Measurements from ENCODE around the gene FHIT. TPM values are rescaled to one million over a fixed set of nuclear protein-coding genes. Genes with fewer than 3 reads are reported as not detected.

The FHIT gene
- total and polyA plus RNA-seq, 2 experiments from 2014 or later = 9.7 to 16.2 TPM

DNA sequence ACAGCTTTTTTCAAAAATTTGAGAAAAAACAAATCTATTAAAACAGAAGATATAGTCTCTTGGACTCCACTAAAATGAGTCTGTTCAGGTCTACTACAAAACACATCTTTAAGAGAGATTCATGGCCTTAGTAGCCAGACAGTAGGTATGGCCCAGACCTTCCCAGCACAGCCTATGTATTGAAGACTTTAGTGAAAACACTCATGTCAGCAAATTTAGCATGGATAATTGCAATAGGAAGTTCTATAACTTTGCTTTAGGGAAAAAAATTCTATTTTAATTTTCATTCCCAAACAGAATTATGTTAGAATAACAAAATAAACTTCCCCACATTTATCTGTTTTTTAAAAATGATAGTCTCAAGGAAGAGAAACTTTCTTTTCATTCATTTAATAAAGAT is 976.6 kb downstream of the FHIT start:
- no peaks in the 10 kb centered on the region for H3K79me2 ChIP-seq

DNA sequence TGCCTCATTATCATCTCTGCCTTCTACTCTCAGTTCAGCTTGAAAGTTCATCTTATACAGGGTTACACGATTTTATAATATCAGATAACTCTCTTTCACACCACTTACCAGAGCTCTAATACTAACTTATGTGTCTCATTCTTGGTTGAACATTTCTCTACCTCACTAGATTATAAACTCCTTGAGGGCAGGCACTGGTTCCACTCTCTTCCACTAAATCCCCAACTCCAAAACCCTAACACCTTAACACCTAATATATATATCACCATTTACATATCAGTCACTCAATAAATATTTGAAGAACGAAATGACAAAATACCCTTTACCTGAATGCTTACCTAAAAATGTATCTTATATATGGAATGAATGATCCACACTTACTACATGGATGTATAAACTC is 977.2 kb downstream of the FHIT start:
- Histone ChIP-seq H3K9me3 (ENCODE audit: low read depth) (no peaks in the 10 kb centered on the region), H3K4me3 (no peak overlapping the region), H4K20me1 (ENCODE audit: insufficient read depth, poor library complexity, severe bottlenecking) (no peaks in the 10 kb centered on the region), H2AFZ (no peak overlapping the region), H3K9me2 (replicated peaks; ENCODE audit: insufficient read depth) (no peaks in the 10 kb centered on the region), H3K36me3 (replicated peaks; ENCODE audit: insufficient read depth, low read depth) (no peaks in the 10 kb centered on the region), H3K4me2 (no peak overlapping the region), H3K27ac (no peak overlapping the region), H3K79me2 (no peaks in the 10 kb centered on the region), H3K4me1 (ENCODE audit: insufficient read depth) (no peaks in the 10 kb centered on the region), H3K27me3 (no peaks in the 10 kb centered on the region)
- 88% methylated on average over 2 of the region's 2 CpGs for WGBS (ENCODE audit: low lambda C conversion rate, missing lambda C conversion rate)
- TF ChIP-seq EZH2 (IDR thresholded peaks at IDR 0.05; ENCODE audit: borderline replicate concordance) (no peak), EZH2phosphoT487 (IDR thresholded peaks at IDR 0.05; ENCODE audit: low read depth, severe bottlenecking, unreplicated experiment) (no peak)
- DNase-seq (ENCODE audit: low spot score) = no peak

More for the DNA sequence above, 976.6 kb downstream of the FHIT start:
- Histone ChIP-seq H3K27me3 (no peaks in the 10 kb centered on the region), H3K4me2 (no peak overlapping the region), H3K9me2 (replicated peaks; ENCODE audit: insufficient read depth) (no peaks in the 10 kb centered on the region), H3K36me3 (replicated peaks; ENCODE audit: insufficient read depth, low read depth) (no peaks in the 10 kb centered on the region), H4K20me1 (ENCODE audit: insufficient read depth, poor library complexity, severe bottlenecking) (no peaks in the 10 kb centered on the region), H3K4me1 (ENCODE audit: insufficient read depth) (no peaks in the 10 kb centered on the region), H3K9me3 (ENCODE audit: low read depth) (no peaks in the 10 kb centered on the region), H2AFZ (no peak overlapping the region), H3K4me3 (no peak overlapping the region), H3K27ac (no peak overlapping the region)
- no peak for DNase-seq (ENCODE audit: low spot score)
- TF ChIP-seq EZH2phosphoT487 (IDR thresholded peaks at IDR 0.05; ENCODE audit: low read depth, severe bottlenecking, unreplicated experiment) (no peak), EZH2 (IDR thresholded peaks at IDR 0.05; ENCODE audit: borderline replicate concordance) (no peak)
- TF ChIP-seq, protein P1, sequence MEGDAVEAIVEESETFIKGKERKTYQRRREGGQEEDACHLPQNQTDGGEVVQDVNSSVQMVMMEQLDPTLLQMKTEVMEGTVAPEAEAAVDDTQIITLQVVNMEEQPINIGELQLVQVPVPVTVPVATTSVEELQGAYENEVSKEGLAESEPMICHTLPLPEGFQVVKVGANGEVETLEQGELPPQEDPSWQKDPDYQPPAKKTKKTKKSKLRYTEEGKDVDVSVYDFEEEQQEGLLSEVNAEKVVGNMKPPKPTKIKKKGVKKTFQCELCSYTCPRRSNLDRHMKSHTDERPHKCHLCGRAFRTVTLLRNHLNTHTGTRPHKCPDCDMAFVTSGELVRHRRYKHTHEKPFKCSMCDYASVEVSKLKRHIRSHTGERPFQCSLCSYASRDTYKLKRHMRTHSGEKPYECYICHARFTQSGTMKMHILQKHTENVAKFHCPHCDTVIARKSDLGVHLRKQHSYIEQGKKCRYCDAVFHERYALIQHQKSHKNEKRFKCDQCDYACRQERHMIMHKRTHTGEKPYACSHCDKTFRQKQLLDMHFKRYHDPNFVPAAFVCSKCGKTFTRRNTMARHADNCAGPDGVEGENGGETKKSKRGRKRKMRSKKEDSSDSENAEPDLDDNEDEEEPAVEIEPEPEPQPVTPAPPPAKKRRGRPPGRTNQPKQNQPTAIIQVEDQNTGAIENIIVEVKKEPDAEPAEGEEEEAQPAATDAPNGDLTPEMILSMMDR (IDR thresholded peaks at IDR 0.05; ENCODE audit: poor library complexity) = no peak

DNA sequence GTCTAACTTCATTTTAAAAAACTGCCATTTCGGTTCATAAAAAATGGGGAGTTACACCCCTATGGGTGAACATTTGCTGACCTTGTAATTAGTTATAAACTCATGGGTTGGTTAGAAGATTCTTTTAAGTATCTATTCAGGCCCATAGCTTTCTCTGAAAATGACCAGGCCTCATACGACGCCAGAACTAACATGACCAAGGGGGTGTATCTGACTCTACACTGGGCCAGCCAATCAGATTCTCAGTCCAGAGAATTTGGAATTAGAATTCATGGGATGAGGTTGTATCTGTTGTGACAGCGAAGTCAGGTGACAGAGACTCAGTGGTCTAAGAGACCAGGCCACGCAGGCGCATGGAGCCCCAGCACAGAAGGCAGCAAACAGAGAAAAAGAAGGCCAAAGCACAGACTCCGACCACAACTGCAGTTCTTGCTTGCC is 981.4 kb downstream of the FHIT start:
- Histone ChIP-seq H4K20me1 (ENCODE audit: insufficient read depth, poor library complexity, severe bottlenecking) (no peaks in the 10 kb centered on the region), H3K9me3 (ENCODE audit: low read depth) (no peaks in the 10 kb centered on the region)

GRCh38 chr3:60269377-60269776 is 981.9 kb downstream of the FHIT start:
- no peak for DNase-seq (ENCODE audit: low spot score)
- no peaks in the 10 kb centered on the region for H4K20me1 ChIP-seq (ENCODE audit: insufficient read depth, poor library complexity, severe bottlenecking)
- WGBS (ENCODE audit: low lambda C conversion rate, missing lambda C conversion rate) = 74% methylated on average over 1 of the region's 1 CpG
- no peak overlapping the region for H2AFZ ChIP-seq
- TF ChIP-seq, protein P1 (IDR thresholded peaks at IDR 0.05; ENCODE audit: poor library complexity) = no peak
- no peak for TF ChIP-seq EZH2phosphoT487 (IDR thresholded peaks at IDR 0.05; ENCODE audit: low read depth, severe bottlenecking, unreplicated experiment)
- TF ChIP-seq EZH2 (IDR thresholded peaks at IDR 0.05; ENCODE audit: borderline replicate concordance) = no peak
- H3K9me2 ChIP-seq (replicated peaks; ENCODE audit: insufficient read depth) = no peaks in the 10 kb centered on the region
- H3K4me3 ChIP-seq = no peak overlapping the region
- H3K79me2 ChIP-seq = no peaks in the 10 kb centered on the region
- no peaks in the 10 kb centered on the region for H3K4me1 ChIP-seq (ENCODE audit: insufficient read depth)
- no peaks in the 10 kb centered on the region for H3K27me3 ChIP-seq
- no peak overlapping the region for H3K4me2 ChIP-seq
- no peaks in the 10 kb centered on the region for H3K9me3 ChIP-seq (ENCODE audit: low read depth)
- H3K36me3 ChIP-seq (replicated peaks; ENCODE audit: insufficient read depth, low read depth) = no peaks in the 10 kb centered on the region
- H3K27ac ChIP-seq = no peak overlapping the region

More for the DNA sequence above, 981.4 kb downstream of the FHIT start:
- H2AFZ ChIP-seq = no peak overlapping the region
- no peak for DNase-seq (ENCODE audit: low spot score)
- WGBS (ENCODE audit: low lambda C conversion rate, missing lambda C conversion rate) = 89% methylated on average over 7 of the region's 7 CpGs
- H3K36me3 ChIP-seq (replicated peaks; ENCODE audit: insufficient read depth, low read depth) = no peaks in the 10 kb centered on the region
- TF ChIP-seq, protein P1 (IDR thresholded peaks at IDR 0.05; ENCODE audit: poor library complexity) = no peak
- TF ChIP-seq EZH2 (IDR thresholded peaks at IDR 0.05; ENCODE audit: borderline replicate concordance) = no peak
- no peak for TF ChIP-seq EZH2phosphoT487 (IDR thresholded peaks at IDR 0.05; ENCODE audit: low read depth, severe bottlenecking, unreplicated experiment)
- no peaks in the 10 kb centered on the region for H3K79me2 ChIP-seq
- no peak overlapping the region for H3K4me2 ChIP-seq
- no peaks in the 10 kb centered on the region for H3K4me1 ChIP-seq (ENCODE audit: insufficient read depth)
- no peaks in the 10 kb centered on the region for H3K27me3 ChIP-seq
- H3K4me3 ChIP-seq = no peak overlapping the region
- no peaks in the 10 kb centered on the region for H3K9me2 ChIP-seq (replicated peaks; ENCODE audit: insufficient read depth)
- no peak overlapping the region for H3K27ac ChIP-seq

Measured in hepatocyte (in vitro differentiated cells).